Stimulated activated CD4-positive, alpha-beta T cell treated with anti-CD3 and anti-CD28 coated beads, Interleukin-4, amount 100 ng/mL, for 48 hours (primary cell): ENCODE measurements around the gene SNX5.
"Not testable (repeated sequence)": the region's sequence is repeated elsewhere in the genome, so short reads cannot be mapped to it uniquely, and the experiment has no call there.

Source experiments
- DNase-seq, 2 donors: peaks; one replicate each; pipeline ENCODE4 v3.0.0-alpha.2; 2020; ENCODE audit warnings: low read depth in 2 of 2

The SNX5 gene

GRCh38 chr20:17960400-17960885 is 8.2 kb downstream of the SNX5 start:
- not testable (repeated sequence) for DNase-seq

GRCh38 chr20:17959257-17959627 is 9.4 kb downstream of the SNX5 start:
- DNase-seq: no peak

- no peak for DNase-seq
These were observed 10.0 kb downstream of the SNX5 start for GRCh38 chr20:17958373-17959256.

GRCh38 chr20:17957505-17958363 is 10.9 kb downstream of the SNX5 start:
- no peak for DNase-seq

GRCh38 chr20:17956099-17956685 is 12.4 kb downstream of the SNX5 start:
- DNase-seq: no peak

GRCh38 chr20:17955302-17955701 is 13.3 kb downstream of the SNX5 start:
- no peak for DNase-seq

GRCh38 chr20:17953935-17954334 is 14.7 kb downstream of the SNX5 start:
- DNase-seq: no peak

GRCh38 chr20:17952692-17953684 is 15.6 kb downstream of the SNX5 start:
- no peak for DNase-seq

- no peak for DNase-seq
These were observed 17.3 kb downstream of the SNX5 start for GRCh38 chr20:17951323-17951722.

- DNase-seq: no peak
These were observed 17.9 kb downstream of the SNX5 start for GRCh38 chr20:17950670-17951069.

- no peak for DNase-seq
These were observed 18.7 kb downstream of the SNX5 start for GRCh38 chr20:17949899-17950298.

GRCh38 chr20:17948442-17948841 is 20.2 kb downstream of the SNX5 start:
- DNase-seq: no peak

- no peak for DNase-seq
These were observed 21.1 kb downstream of the SNX5 start for GRCh38 chr20:17947474-17947815.

- DNase-seq: no peak
These were observed 21.8 kb downstream of the SNX5 start for GRCh38 chr20:17946572-17947473.

GRCh38 chr20:17946040-17946439 is 22.6 kb downstream of the SNX5 start:
- DNase-seq: no peak

- no peak for DNase-seq
These were observed 23.6 kb downstream of the SNX5 start for GRCh38 chr20:17944854-17945474.

- no peak for DNase-seq
These were observed 25.3 kb downstream of the SNX5 start for GRCh38 chr20:17943343-17943742.

GRCh38 chr20:17941826-17942196 is 26.8 kb downstream of the SNX5 start:
- DNase-seq: no peak

GRCh38 chr20:17941087-17941825 is 27.3 kb downstream of the SNX5 start:
- DNase-seq: no peak
